OCI-LY1 (cell line): Measurements from ENCODE around the gene KCNMB4.

Experiments
- H2AFZ ChIP-seq: fragments of 200-600 bp; sonication (generic), shearing (Covaris generic); 2 replicates; pipeline ENCODE4 v1.6.0; 2014; ENCODE audit warnings: antibody characterized with exemption, mild to moderate bottlenecking, low read length
- H3F3A ChIP-seq: fragments of 200-600 bp; sonication (generic), shearing (Covaris generic); 2 replicates; pipeline ENCODE4 v1.6.0; 2014; ENCODE audit warnings: mild to moderate bottlenecking, antibody characterized with exemption, low read length, moderate library complexity; ENCODE audit not compliant: insufficient read depth
- H3K27ac ChIP-seq: fragments of 200-600 bp; sonication (generic); 2 replicates; pipeline ENCODE4 v1.5.1; 2014; ENCODE audit warnings: low read length, mixed run types, mild to moderate bottlenecking, low read depth; ENCODE audit not compliant: poor library complexity, severe bottlenecking
- H3K27me3 ChIP-seq: fragments of 200-600 bp; sonication (generic); 2 replicates; pipeline ENCODE4 v1.6.0; 2014; ENCODE audit warnings: antibody characterized with exemption, mild to moderate bottlenecking, low read length, moderate library complexity; ENCODE audit not compliant: insufficient read depth
- H3K36me3 ChIP-seq: fragments of 200-600 bp; sonication (generic); 2 replicates; pipeline ENCODE4 v1.6.1; 2014; ENCODE audit warnings: mild to moderate bottlenecking, antibody characterized with exemption, low read length, moderate library complexity, mixed read lengths; ENCODE audit not compliant: insufficient read depth
- H3K4me1 ChIP-seq: fragments of 200-600 bp; sonication (generic); 2 replicates; pipeline ENCODE4 v1.5.1; 2014; ENCODE audit warnings: mild to moderate bottlenecking, low read length, moderate library complexity; ENCODE audit not compliant: insufficient read depth, severe bottlenecking
- H3K4me2 ChIP-seq: fragments of 200-600 bp; sonication (generic), shearing (Covaris generic); 2 replicates; pipeline ENCODE4 v1.6.1; 2014; ENCODE audit warnings: low read length
- H3K4me3 ChIP-seq: fragments of 200-600 bp; sonication (generic); 2 replicates; pipeline ENCODE4 v1.5.1; 2014; ENCODE audit warnings: low read length, low read depth, mild to moderate bottlenecking, mixed read lengths; ENCODE audit not compliant: poor library complexity, severe bottlenecking
- H3K79me2 ChIP-seq: fragments of 200-600 bp; shearing (Covaris generic); 2 replicates; pipeline ENCODE4 v1.6.1; 2016; ENCODE audit warnings: mixed run types, low read length, mixed read lengths; ENCODE audit not compliant: insufficient read depth
- H3K9ac ChIP-seq: fragments of 200-600 bp; sonication (generic), shearing (Covaris generic); 2 replicates; pipeline ENCODE4 v1.6.1; 2014; ENCODE audit warnings: mild to moderate bottlenecking, low read length, mixed read lengths
- H3K9me2 ChIP-seq: fragments of 200-600 bp; sonication (generic), shearing (Covaris generic); 2 replicates; pipeline ENCODE4 v1.6.1; 2014; ENCODE audit warnings: low read depth, mild to moderate bottlenecking, low read length, mixed read lengths
- H3K9me3 ChIP-seq: fragments of 200-600 bp; shearing (Covaris generic); 2 replicates; pipeline ENCODE4 v1.6.1; 2014; ENCODE audit warnings: low read length, mixed read lengths
- H4K20me1 ChIP-seq: fragments of 200-600 bp; sonication (generic), shearing (Covaris generic); 2 replicates; pipeline ENCODE4 v1.6.0; 2016; ENCODE audit warnings: mild to moderate bottlenecking, low read length; ENCODE audit not compliant: insufficient read depth
- CTCF ChIP-seq: fragments of 200-600 bp; sonication (generic), shearing (Covaris generic); IDR thresholded peaks from 2 replicates; pipeline ENCODE4 v1.5.1; 2017; ENCODE audit warnings: mild to moderate bottlenecking, antibody characterized with exemption, low read length, moderate library complexity, mixed read lengths
- EZH2 ChIP-seq: fragments of 200-600 bp; sonication (generic), shearing (Covaris generic); IDR thresholded peaks from 2 replicates; pipeline ENCODE4 v1.8.0; 2017; ENCODE audit warnings: borderline replicate concordance, mixed run types, mild to moderate bottlenecking, antibody characterized with exemption, low read length, moderate library complexity, mixed read lengths

Gene KCNMB4

GRCh38 chr12:70355972-70356371 is 10.1 kb upstream of the KCNMB4 start:
- peaks cover 27% of the 10 kb centered on the region for H3K36me3 ChIP-seq
- H3K4me2 ChIP-seq: no peak overlapping the region
- H3F3A ChIP-seq: peaks cover 3% of the 10 kb centered on the region; the same call in 1 of the 2 replicates
- H3K79me2 ChIP-seq: no peaks in the 10 kb centered on the region
- H3K27ac ChIP-seq: no peak overlapping the region
- no peaks in the 10 kb centered on the region for H3K9me2 ChIP-seq
- H3K4me3 ChIP-seq: no peak overlapping the region
- peaks cover 15% of the 10 kb centered on the region for H3K4me1 ChIP-seq
- no peak overlapping the region for H3K9ac ChIP-seq
- no peaks in the 10 kb centered on the region for H3K27me3 ChIP-seq
- H3K9me3 ChIP-seq: no peaks in the 10 kb centered on the region
- TF ChIP-seq CTCF (no peak), EZH2 (no peak)
- no peaks in the 10 kb centered on the region for H4K20me1 ChIP-seq
- no peak overlapping the region for H2AFZ ChIP-seq

- Histone ChIP-seq H3K79me2 (no peaks in the 10 kb centered on the region), H3K36me3 (peaks cover 15% of the 10 kb centered on the region; the same call in 1 of the 2 replicates), H2AFZ (no peak overlapping the region), H3K4me1 (peaks cover under 1% of the 10 kb centered on the region), H3K9me3 (no peaks in the 10 kb centered on the region), H3K27ac (no peak overlapping the region), H3K4me2 (no peak overlapping the region), H3K9me2 (no peaks in the 10 kb centered on the region), H3K27me3 (no peaks in the 10 kb centered on the region), H4K20me1 (no peaks in the 10 kb centered on the region), H3K9ac (no peak overlapping the region), H3F3A (peaks cover 4% of the 10 kb centered on the region; the same call in 1 of the 2 replicates), H3K4me3 (no peak overlapping the region)
- TF ChIP-seq EZH2: no peak
- no peak for TF ChIP-seq CTCF
These were observed 6.5 kb upstream of the KCNMB4 start for GRCh38 chr12:70359458-70360197.

GRCh38 chr12:70360218-70360617 is 5.9 kb upstream of the KCNMB4 start:
- TF ChIP-seq CTCF (no peak), EZH2 (no peak)
- no peak overlapping the region for H3K4me3 ChIP-seq
- no peak overlapping the region for H3K27ac ChIP-seq

More at GRCh38 chr12:70360218-70360617, 5.9 kb upstream of the KCNMB4 start:
- no peaks in the 10 kb centered on the region for H3K27me3 ChIP-seq
- H3K4me1 ChIP-seq: peaks cover 6% of the 10 kb centered on the region
- peaks cover 4% of the 10 kb centered on the region; the same call in 1 of the 2 replicates for H3F3A ChIP-seq
- H3K79me2 ChIP-seq: no peaks in the 10 kb centered on the region
- no peak overlapping the region for H3K9ac ChIP-seq
- H2AFZ ChIP-seq: no peak overlapping the region
- H3K9me2 ChIP-seq: no peaks in the 10 kb centered on the region
- no peaks in the 10 kb centered on the region for H4K20me1 ChIP-seq
- H3K4me2 ChIP-seq: no peak overlapping the region
- H3K36me3 ChIP-seq: peaks cover 9% of the 10 kb centered on the region; the same call in 1 of the 2 replicates
- no peaks in the 10 kb centered on the region for H3K9me3 ChIP-seq
